HG02763 (cell line): Measurements from ENCODE around the gene F8A3.
"Not testable (repeated sequence)": the region's sequence is repeated elsewhere in the genome, so short reads cannot be mapped to it uniquely, and the experiment has no call there.

Experiments used
- ATAC-seq: cut with Tn5 transposase; IDR thresholded peaks from one replicate; pipeline ENCODE4 v1.9.1; 2021; ENCODE audit warnings: mild to moderate bottlenecking, moderate library complexity; ENCODE audit not compliant: unreplicated experiment

Gene F8A3

GRCh38 chrX:155458471-155458870 is at the start of gene F8A3:
Gene F8A3 (minus strand): TSS chrX:155458620. CDS start chrX:155458600, 20 bp downstream.
- peak; percentile 71 for ATAC-seq

- no peak for ATAC-seq
These were observed 46.9 kb upstream of the F8A3 start for GRCh38 chrX:155505296-155505695.

- not testable (repeated sequence) for ATAC-seq
These were observed 36.7 kb upstream of the F8A3 start for GRCh38 chrX:155495134-155495533.

GRCh38 chrX:155491421-155491820 is 33.0 kb upstream of the F8A3 start:
- not testable (repeated sequence) for ATAC-seq

GRCh38 chrX:155477136-155477535 is 18.7 kb upstream of the F8A3 start:
- ATAC-seq, result not testable (repeated sequence)

GRCh38 chrX:155466269-155466938 is 8.0 kb upstream of the F8A3 start:
- ATAC-seq, result peak; percentile 50

- not testable (repeated sequence) for ATAC-seq
These were observed 2.1 kb upstream of the F8A3 start for GRCh38 chrX:155460501-155460900.

GRCh38 chrX:155457761-155458447 is 516 bp downstream of the F8A3 start:
- peak; percentile 52 for ATAC-seq

- no peak for ATAC-seq
These were observed 17.3 kb downstream of the F8A3 start for GRCh38 chrX:155441097-155441496.

- ATAC-seq, result no peak
These were observed 22.7 kb downstream of the F8A3 start for GRCh38 chrX:155435744-155436112.

- no peak for ATAC-seq
These were observed 23.3 kb downstream of the F8A3 start for GRCh38 chrX:155434906-155435743.

GRCh38 chrX:155417769-155418168 is 40.7 kb downstream of the F8A3 start:
- ATAC-seq, result no peak
